IPS-20b (cell line): ENCODE data around the gene PPM1M.

ENCODE experiments used
- H3K27ac ChIP-seq: one replicate; pipeline ENCODE4 v1.5.1; 2013; ENCODE audit warnings: low read length
- H3K27me3 ChIP-seq: 2 replicates; pipeline ENCODE4 v1.6.1; 2013; ENCODE audit warnings: mild to moderate bottlenecking, low read length, inconsistent platforms; ENCODE audit not compliant: insufficient read depth
- H3K36me3 ChIP-seq: 2 replicates; pipeline ENCODE4 v1.6.1; 2013; ENCODE audit warnings: low read depth, mild to moderate bottlenecking, inconsistent platforms, low read length, moderate library complexity; ENCODE audit not compliant: insufficient read depth
- H3K4me1 ChIP-seq: 2 replicates; pipeline ENCODE4 v1.6.1; 2013; ENCODE audit warnings: mild to moderate bottlenecking, control low read depth, inconsistent platforms, low read length, moderate library complexity; ENCODE audit not compliant: insufficient read depth
- H3K4me3 ChIP-seq: 2 replicates; pipeline ENCODE4 v1.5.1; 2013; ENCODE audit warnings: mild to moderate bottlenecking, low read length, inconsistent platforms
- H3K9ac ChIP-seq: 2 replicates; pipeline ENCODE4 v1.6.1; 2013; ENCODE audit warnings: low read depth, mild to moderate bottlenecking, inconsistent platforms, low read length, moderate library complexity
- H3K9me3 ChIP-seq: 2 replicates; pipeline ENCODE4 v1.6.1; 2013; ENCODE audit warnings: mild to moderate bottlenecking, low read depth, low read length, inconsistent platforms; ENCODE audit not compliant: insufficient read depth

Gene PPM1M

GRCh38 chr3:52227117-52227516, 18.4 kb upstream of the PPM1M start:
- Histone ChIP-seq H3K27ac (no peak overlapping the region), H3K27me3 (no peaks in the 10 kb centered on the region), H3K9me3 (no peaks in the 10 kb centered on the region), H3K4me1 (no peaks in the 10 kb centered on the region), H3K9ac (no peak overlapping the region), H3K4me3 (no peak overlapping the region), H3K36me3 (peaks cover 29% of the 10 kb centered on the region)

DNA sequence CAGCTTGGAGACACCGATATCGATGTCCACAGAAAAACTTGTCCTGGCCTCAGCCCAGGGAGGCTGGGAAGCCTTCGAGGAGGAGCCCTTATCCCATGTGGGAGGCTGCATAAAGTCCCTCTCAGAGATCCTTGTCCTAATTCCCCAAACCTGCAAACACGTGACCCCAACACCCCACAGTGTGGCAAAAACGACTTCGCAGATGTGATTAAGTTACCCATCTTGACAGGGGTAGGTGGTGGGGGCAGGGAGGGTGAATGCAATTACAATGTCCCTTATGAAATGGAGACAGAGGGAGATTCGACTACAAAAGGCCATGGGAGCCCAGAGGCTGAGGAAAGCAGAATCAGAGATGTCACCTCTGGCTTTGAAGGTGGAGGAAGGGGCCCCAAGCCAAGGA, 17.8 kb upstream of the PPM1M start:
- Histone ChIP-seq H3K36me3 (peaks cover 29% of the 10 kb centered on the region), H3K27ac (no peak overlapping the region), H3K9ac (no peak overlapping the region)

GRCh38 chr3:52228266-52228665, 17.3 kb upstream of the PPM1M start:
- H3K36me3 ChIP-seq = peaks cover 29% of the 10 kb centered on the region
- H3K4me3 ChIP-seq = no peak overlapping the region
- no peaks in the 10 kb centered on the region for H3K9me3 ChIP-seq
- H3K4me1 ChIP-seq = no peaks in the 10 kb centered on the region
- H3K27me3 ChIP-seq = no peaks in the 10 kb centered on the region
- no peak overlapping the region for H3K27ac ChIP-seq
- H3K9ac ChIP-seq = no peak overlapping the region

More for the DNA sequence above, 17.8 kb upstream of the PPM1M start:
- H3K4me1 ChIP-seq = no peaks in the 10 kb centered on the region
- H3K4me3 ChIP-seq = no peak overlapping the region
- H3K27me3 ChIP-seq = no peaks in the 10 kb centered on the region
- H3K9me3 ChIP-seq = no peaks in the 10 kb centered on the region

DNA sequence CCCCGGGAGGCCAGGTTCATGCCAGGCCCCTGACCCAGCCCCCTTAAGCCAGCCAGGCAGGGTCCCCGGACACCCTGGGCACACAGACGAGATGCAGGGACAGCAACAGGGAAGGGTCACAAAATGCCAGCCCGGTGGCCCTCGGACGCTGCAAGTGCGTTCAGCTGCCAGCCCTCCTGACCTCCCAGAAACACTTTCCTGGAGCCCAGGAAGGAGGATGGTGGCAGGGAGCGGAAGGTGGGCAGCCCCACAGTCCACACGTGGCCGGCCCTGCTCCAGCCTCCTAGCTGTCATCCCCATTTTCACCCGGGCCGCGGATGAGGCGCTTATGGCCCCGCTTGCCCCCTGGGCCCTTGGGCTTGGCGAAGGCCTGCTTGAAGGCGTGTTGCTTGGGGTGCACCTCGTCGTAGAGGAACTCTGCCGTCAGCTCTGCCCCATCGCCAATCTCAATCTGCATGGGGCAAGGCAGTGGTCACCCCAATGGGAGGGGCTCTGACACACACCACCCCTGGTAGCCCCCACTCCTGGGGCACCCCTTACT, 16.7 kb upstream of the PPM1M start:
- no peaks in the 10 kb centered on the region for H3K9me3 ChIP-seq
- no peak overlapping the region for H3K9ac ChIP-seq
- no peak overlapping the region for H3K27ac ChIP-seq
- no peak overlapping the region for H3K4me3 ChIP-seq
- H3K36me3 ChIP-seq = peaks cover 29% of the 10 kb centered on the region
- no peaks in the 10 kb centered on the region for H3K27me3 ChIP-seq
- no peaks in the 10 kb centered on the region for H3K4me1 ChIP-seq

GRCh38 chr3:52229656-52230055, 15.9 kb upstream of the PPM1M start:
- peaks cover 32% of the 10 kb centered on the region for H3K36me3 ChIP-seq
- no peak overlapping the region for H3K9ac ChIP-seq
- H3K27ac ChIP-seq = no peak overlapping the region

GRCh38 chr3:52230461-52230860, 15.1 kb upstream of the PPM1M start:
- Histone ChIP-seq H3K9ac (no peak overlapping the region), H3K4me1 (no peaks in the 10 kb centered on the region), H3K4me3 (no peak overlapping the region), H3K27ac (no peak overlapping the region), H3K27me3 (no peaks in the 10 kb centered on the region), H3K9me3 (no peaks in the 10 kb centered on the region), H3K36me3 (peaks cover 32% of the 10 kb centered on the region)

More at GRCh38 chr3:52229656-52230055, 15.9 kb upstream of the PPM1M start:
- Histone ChIP-seq H3K9me3 (no peaks in the 10 kb centered on the region), H3K4me1 (no peaks in the 10 kb centered on the region), H3K27me3 (no peaks in the 10 kb centered on the region), H3K4me3 (no peak overlapping the region)

DNA sequence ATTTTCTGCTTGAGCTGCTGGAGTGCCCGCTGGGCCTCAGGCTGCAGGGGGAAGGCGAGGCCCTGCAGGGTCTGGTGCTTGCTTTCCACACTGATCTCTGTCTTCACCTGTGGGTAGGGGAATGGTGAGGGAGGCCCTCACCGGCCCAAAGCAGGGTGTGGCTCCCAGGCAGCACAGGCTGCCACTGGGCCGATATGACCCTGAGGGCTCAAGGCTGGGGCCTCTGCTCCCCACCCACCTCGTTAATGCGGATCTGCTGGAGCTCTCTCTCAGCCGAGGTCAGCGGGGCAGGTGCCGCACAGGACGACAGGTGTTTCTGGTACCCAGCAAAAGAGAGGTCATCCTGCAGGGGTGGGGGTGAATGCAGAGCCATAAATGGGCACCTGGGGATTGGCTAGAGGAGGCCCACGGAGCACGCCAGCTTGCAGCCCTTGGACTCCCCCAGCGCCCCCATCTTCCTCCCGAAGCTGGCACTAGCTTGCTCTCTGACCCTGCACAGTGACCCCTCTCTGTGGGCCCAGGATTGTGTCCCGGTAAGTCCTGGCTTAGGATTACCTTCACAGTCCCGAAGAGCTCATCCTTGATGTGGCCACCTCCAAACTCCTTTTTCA, 14.6 kb upstream of the PPM1M start:
- H3K9ac ChIP-seq = no peak overlapping the region
- H3K36me3 ChIP-seq = peaks cover 32% of the 10 kb centered on the region
- H3K27ac ChIP-seq = no peak overlapping the region
- H3K4me1 ChIP-seq = no peaks in the 10 kb centered on the region
- H3K9me3 ChIP-seq = no peaks in the 10 kb centered on the region
- H3K27me3 ChIP-seq = no peaks in the 10 kb centered on the region
- H3K4me3 ChIP-seq = no peak overlapping the region

DNA sequence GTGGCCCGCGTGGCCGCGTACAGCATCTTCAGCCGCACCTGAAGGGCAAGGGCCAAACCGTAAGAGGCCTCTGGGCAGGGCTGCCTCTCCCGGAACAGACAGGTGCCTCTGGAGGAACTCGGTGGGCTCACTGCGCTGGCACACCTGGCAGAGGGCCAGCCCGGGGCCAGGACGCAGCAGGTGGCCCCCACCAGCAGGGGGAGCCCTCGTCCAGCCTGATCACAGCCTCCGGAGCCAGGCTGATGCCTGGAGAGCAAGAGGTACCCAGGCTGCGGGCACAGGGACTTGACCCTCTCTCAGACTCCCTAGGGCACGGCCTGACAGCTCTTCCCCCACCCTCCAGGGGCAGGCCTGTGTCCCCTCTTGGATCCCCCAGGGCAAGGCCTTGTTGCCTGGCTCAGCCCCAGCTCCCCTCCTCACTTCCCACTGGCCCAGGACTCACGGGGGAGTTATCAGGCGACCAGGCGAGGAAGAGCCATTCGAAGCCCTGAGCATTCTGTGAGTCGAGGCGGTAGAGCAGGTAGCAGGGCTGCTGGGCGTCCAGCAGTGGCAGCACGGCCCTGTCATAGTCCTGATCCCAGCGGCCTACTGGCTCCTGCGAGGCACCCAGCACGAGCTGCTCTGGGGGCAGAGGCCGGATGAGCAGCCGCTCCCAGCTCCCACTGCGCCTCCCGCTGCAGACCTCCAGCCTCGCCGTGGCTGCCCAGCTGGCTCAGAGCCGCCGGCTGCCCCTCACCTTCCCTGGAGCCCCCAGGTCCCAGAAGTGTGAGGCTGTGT, 13.9 kb upstream of the PPM1M start:
- no peaks in the 10 kb centered on the region for H3K27me3 ChIP-seq
- peaks cover 32% of the 10 kb centered on the region for H3K36me3 ChIP-seq
- no peak overlapping the region for H3K27ac ChIP-seq
- H3K9me3 ChIP-seq = no peaks in the 10 kb centered on the region
- H3K9ac ChIP-seq = no peak overlapping the region
- H3K4me1 ChIP-seq = peaks cover 2% of the 10 kb centered on the region; the same call in 1 of the 2 replicates
- no peak overlapping the region for H3K4me3 ChIP-seq

GRCh38 chr3:52232279-52233107, 13.1 kb upstream of the PPM1M start:
- H3K4me3 ChIP-seq = no peak overlapping the region
- no peaks in the 10 kb centered on the region for H3K9me3 ChIP-seq
- peaks cover 10% of the 10 kb centered on the region for H3K4me1 ChIP-seq
- no peak overlapping the region for H3K27ac ChIP-seq
- H3K27me3 ChIP-seq = no peaks in the 10 kb centered on the region
- peaks cover 32% of the 10 kb centered on the region for H3K36me3 ChIP-seq
- no peak overlapping the region for H3K9ac ChIP-seq

DNA sequence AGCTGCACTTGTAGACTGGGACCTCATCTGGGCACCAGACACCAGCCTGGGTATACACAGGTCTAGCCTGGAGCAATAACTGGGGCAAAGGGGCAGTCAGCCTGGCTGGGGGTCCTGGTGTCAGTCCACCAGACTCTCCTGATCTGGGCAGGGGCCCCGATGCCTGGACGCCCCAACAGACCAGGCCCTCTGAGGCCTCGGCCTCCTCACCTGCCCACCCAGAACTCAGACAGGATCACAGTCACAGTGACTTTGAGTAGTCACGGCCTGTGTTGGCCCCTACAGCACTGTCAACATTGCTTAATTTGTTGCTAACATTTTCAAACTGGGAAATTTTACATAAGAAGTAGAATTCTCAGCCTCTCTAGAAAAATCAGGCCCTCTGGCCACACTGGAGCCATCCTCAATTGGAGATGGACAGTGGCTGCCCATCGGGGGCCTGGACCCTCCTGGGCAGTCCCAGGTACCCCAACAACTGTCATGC, 12.4 kb upstream of the PPM1M start:
- Histone ChIP-seq H3K27me3 (no peaks in the 10 kb centered on the region), H3K4me1 (peaks cover 14% of the 10 kb centered on the region), H3K9me3 (no peaks in the 10 kb centered on the region), H3K36me3 (peaks cover 32% of the 10 kb centered on the region), H3K9ac (no peak overlapping the region), H3K27ac (no peak overlapping the region), H3K4me3 (no peak overlapping the region)

- Histone ChIP-seq H3K4me3 (no peak overlapping the region), H3K9me3 (no peaks in the 10 kb centered on the region), H3K4me1 (peaks cover 18% of the 10 kb centered on the region), H3K27me3 (no peaks in the 10 kb centered on the region), H3K36me3 (peaks cover 26% of the 10 kb centered on the region), H3K9ac (no peak overlapping the region), H3K27ac (no peak overlapping the region)
These were observed 11.6 kb upstream of the PPM1M start for GRCh38 chr3:52233968-52234367.
